Measurements from ENCODE around the gene CCDC102A.
"Not testable (repeated sequence)": the region's sequence is repeated elsewhere in the genome, so short reads cannot be mapped to it uniquely, and the experiment has no call there.

CCDC102A gene

GRCh38 chr16:57517397-57518367, 18.7 kb downstream of the CCDC102A start:
- DNase-seq: no peak

DNA sequence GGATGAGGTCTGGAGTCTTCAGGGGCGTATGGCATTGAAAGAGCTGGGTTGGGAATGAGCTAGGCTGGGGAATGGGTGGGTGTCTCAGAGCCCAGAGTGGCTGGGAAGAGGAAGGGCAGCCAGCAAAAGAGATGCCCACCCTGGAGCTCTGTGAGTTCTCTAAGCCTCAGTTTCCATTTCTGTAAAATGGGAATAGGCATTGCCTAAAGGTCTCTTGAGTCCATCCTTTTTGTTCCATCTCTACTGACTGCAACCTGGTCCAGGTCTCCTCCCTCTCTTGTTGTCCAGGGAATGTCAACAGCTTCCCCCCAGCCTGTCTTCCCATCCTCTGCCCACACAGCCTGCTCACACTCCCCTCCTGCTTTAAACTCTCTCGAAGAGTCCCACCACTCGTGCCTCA, 19.6 kb downstream of the CCDC102A start:
- DNase-seq: no peak

DNA sequence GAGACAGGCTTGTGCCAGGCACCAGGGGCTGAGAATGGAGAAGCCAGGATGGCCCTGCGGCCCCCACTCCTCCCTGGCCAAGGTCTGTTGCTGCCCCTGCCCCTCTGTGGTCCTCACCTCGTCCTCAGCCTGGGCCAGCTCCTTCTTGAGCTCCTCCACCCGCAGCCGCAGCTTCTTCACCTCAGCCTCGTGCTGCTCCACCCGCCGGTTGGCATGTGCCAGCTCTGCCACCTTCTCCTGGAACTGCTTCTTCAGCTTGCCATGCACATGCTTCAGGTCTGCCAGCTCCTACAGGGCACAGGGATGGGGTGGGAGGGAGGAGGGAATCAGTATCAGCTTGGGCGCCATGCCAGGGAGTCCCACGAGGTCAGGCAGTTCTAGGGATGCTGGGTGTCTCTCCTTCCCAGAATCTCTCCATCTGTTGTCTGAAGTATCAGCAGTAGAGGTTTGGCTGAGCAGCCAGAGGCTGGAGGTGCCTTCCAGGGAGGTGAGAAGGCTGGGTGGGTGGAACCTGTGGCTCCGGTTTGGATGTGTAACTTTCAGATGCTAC, 20.1 kb downstream of the CCDC102A start:
- no peak for DNase-seq

DNA sequence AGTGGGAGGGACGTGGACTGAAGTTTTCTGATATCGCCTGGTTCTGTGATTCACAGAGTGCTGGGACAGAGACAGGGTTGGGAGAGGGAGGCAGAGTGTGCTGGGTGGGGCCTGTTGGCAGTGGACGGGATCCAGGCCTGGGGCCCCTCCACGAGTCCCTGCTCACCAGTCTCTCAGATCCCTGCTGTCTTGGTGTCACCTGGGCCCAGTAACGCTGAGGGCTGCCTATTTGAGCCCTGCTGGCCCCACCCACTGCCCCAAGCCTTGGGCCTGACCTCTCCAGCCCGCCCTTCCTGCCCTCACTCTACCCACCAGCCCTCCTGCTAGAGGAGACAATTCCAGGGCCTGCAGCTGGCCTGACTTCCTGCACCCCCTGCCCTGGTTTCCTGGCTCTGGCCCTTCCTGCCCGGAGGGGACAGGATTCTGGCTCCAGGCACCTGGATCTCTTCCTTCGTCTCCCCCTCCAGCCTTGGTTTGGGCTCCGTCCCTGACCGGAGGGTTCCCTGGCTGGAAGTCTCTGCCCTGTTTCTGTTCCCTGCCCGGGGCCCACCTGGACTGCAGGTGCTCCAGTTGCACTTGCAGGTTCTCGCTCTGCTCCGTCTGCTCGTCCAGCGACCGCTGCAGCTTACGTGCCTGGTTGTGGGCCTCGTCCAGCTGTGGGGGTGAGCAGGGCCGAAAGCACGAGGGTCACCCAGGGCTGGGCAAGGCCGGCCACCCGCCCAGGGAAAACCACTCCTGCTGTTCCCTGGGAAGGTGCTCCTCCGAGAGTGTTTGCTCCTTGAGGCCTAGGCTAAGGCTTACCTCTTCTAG, 21.4 kb downstream of the CCDC102A start:
- no peak for DNase-seq

DNA sequence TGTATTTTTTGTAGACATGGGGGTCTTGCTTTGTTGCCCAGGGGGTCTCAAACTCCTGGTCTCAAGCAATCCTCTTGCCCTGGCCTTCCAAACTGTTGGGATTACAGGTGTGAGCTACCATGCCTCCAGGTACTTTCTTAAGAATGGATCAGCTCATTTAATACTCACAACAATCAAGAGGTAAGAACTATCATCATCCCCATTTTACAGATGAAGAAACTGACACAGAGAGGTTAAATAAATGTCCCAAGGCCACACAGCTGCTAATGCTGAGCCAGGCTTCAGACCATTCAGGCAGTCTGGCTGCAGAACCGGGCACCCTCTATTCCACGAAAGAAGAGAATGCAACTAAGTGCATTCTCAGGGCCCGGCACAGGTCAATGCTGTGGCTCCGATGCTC, 22.0 kb downstream of the CCDC102A start:
- no peak for DNase-seq

DNA sequence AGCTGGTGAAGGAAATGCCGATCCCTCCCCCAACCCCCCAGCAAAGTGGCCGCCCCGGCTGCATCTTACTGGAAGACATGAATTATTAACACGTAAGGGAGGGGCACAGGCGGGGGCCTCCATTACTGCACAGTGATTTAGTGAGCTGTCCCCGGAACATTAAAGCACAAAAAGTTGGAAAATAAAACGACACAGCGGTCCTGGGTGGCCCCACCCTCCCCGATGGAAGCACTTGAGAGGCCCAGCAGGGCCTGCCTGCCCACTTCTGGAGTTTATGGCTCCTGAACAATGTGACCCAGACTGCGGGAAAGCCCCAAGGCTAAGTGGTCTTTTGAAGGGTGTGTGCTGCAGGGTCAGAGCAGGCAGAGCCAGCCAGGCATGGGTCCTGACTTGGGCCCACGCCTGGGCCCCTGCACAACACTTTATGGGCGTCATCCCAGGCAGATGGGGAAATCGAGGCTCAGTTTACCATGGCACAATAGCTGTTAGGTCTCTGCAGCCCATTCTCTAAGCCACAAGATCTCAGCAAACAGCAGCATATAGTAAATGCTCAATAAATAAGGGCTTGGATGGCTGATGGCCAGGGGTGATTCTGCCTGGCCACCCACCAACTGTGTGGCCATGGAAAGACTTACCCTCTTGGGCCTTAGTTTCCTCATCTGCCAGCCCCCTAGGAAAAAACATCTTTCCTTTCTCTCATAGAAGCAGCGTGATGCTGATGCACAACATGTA, 22.8 kb downstream of the CCDC102A start:
- DNase-seq: no peak

DNA sequence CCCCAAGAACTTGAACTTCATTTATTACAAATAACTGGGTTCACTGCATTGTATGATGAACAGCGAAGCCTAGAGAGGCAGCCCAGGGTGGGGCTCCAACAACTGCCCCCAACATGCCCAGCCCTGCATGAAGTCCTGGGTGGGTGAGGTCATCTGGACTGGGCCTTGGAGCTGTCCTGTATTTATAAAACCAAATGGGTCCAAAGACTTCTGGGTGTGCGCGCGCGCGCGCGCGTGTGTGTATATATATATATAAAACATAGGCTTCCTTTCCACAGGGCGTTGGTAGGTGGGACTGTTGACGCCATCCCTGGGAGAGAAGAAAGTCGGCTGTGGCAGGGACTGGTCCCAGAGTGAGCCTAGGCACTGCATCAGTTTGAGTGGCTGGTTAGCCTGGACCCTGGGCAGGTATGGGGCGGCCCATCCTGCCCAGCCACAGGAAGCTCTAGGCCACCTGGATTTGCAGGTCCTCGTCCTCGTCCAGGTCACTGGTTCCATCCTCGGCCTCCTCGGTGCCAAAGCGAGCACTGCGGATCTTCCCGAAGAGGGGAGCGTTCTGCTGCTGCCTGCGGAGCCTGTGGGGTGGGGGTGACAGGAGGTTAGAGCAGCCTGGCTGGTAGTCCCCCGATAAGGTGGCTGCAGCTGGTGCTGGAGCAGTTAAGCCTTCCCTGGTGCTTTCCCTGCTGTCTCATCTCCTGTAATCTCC, 23.9 kb downstream of the CCDC102A start:
- no peak for DNase-seq

DNA sequence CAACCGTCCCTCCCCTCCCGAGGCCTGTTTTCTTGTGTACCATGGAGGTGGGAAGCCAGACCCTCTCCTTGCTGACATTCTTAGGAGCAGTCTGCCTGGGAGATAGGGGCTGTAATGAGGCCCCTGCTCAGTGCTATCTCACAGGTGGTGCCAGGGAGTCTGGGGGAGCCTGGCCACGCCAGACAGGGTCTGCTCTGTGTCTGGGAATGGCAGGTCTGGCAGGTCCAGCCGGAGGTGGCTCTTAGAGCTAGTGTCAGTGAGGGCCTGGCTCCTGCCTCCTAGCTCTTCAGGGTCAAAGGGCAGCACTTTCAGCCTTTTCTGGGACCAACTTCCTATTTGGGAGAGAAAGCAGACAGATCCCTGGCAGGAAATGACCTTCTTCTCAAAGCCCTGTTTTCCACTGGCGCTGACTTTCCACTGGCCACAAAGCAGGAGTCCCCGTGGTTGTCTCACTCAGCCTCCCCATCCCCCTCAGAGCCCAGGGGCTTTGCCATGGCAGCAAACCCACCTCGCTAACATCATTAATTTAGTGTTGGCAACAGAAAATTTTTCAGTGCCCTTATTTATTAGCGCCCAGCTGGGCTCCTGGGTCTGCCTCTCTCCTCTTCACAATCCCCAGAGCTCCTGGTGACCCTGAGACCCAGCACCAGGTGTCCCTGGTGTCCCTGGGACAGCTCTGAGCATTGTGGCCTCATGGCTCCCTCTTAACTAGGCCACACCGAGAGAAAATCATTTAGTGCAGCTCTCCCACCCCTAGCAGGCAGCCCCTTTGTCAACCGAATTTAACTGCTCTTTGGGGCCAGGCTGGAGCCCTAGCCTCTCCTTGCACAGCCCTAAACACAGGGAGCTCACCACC, 26.1 kb downstream of the CCDC102A start:
- no peak for DNase-seq

- DNase-seq: no peak
Observed at GRCh38 chr16:57509231-57509923, 27.0 kb downstream of the CCDC102A start.

DNA sequence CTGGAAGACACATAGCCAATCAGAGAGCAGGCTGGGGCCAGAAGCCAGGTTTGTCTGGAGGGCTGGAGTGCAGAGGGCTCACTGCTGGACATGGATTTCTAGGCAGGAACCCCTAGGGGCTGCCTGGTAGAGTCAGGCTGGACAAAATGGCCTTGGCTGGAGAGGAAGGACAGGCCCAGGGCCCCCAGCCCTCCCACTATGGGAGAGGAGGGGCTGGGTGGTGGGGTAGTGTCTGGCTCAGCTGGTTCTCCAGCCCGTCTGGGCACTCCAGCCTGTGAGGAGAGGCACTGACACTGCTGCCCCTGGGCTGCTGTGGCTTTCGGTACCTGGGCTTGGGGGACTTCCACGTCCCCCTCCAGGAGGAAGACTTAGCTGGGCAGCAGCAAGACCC, 28.3 kb downstream of the CCDC102A start:
- DNase-seq: no peak

DNA sequence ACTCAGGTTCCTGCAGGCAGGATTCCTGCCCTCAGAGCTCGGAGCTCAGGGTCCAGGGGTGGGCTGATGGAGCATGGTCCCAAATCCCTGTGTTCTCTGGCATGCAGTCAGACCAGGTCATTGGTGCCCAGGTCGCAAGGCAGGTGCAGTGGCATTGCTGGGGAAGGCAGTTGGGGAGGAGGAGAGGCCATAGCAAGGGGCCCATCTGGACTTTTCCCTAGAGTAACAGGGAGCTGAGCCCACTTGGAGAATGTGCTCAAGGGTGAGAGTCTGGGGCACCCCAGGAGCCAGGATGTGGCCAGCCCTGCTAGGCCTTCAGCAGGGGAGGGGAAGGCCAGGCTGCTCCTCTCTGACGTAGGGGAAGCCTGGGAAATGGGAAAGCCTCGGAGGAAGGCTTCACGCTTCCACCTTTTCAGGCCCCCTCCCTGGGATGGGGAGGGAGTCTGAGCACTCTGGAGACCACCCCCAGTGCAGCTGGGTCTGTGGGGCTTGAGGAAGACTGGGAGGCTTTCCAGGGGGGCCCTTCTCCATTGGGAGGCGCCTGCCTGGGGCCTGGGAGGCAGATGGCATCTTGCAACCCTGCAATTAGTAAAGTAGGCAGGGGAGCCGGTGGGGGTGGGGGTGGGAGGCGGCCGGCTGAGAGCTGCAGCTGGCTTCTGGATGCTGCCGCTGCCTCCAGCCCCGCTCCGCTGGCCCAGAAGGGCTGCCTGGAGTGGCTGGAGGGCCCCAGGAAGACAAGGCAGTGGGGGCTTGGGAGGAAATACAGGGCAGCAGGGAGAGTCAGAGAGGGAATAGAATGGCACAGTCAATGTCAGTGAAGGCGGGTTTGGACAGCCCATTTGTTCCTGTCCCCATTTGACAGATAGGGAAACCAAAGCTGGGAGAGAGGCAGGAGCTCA, 29.0 kb downstream of the CCDC102A start:
- DNase-seq: no peak

GRCh38 chr16:57505169-57505568, 31.2 kb downstream of the CCDC102A start:
- no peak for DNase-seq

- no peak for DNase-seq
Observed at GRCh38 chr16:57504491-57504890, 31.9 kb downstream of the CCDC102A start.

DNA sequence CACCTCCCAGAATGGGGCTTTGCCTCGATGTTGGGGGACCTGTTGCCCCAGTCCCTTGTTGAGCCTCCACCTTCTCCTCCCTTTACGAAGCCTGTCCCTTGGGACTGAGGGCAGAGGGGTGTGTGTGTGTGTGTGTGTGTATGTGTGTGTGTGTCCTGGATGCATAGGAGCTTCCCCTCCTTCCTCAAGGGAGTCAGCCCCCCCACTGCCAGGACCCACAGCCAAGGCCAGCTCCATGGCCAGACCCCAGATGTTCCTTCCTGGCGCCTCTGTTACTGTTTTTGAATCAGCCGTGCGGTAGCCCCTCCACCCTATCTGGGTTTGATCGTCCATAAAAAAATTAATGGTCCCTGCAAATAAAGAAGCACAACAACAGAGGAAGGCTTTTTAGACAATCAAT, 32.4 kb downstream of the CCDC102A start:
- no peak for DNase-seq

GRCh38 chr16:57503366-57503765, 33.0 kb downstream of the CCDC102A start:
- no peak for DNase-seq

GRCh38 chr16:57502048-57502775, 34.2 kb downstream of the CCDC102A start:
- no peak for DNase-seq

GRCh38 chr16:57501492-57501891, 34.9 kb downstream of the CCDC102A start:
- no peak for DNase-seq

DNA sequence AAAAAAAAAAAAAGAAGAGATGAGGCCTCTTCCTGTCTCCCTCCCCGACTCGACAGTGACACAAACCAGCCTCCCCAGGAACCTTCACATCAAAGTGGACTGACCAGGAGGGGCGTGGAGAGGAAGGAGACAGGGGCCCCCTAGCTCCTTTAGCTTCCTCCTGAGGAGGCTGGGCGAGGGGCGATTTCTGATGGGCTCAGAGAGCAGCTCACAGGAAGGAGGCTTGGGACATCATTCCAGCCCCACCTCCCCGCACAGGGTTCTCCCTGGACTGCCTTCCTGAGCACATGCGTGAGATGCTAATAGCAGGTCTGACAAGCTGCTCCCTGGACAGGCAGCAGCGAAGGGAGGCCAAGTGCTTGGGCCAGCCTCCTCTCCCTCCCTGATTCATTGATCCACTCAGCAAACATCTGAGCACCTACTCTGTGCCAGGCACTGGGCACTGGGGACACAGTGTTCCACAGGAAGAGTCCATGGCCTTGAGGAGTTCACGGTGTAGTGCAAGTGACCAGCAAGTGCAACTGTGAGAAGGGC, 35.7 kb downstream of the CCDC102A start:
- no peak for DNase-seq

DNA sequence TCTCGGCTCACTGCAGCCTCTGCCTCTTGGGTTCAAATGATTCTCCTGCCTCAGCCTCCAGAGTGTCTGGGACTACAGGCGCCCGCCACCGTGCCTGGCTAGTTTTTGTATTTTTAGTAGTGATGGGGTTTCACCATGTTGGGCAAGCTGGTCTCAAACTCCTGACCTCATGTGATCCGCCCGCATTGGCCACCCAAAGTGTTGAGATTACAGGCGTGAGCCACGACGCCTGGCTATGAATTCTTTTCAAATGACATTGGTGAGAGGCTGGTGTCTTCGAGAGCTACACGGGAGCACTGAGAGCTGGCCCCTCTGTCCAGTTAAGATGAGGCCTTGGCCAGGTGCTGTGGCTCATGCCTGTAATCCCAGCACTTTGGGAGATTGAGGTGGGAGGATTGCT, 36.4 kb downstream of the CCDC102A start:
- not testable (repeated sequence) for DNase-seq
